ENCODE measurements around the gene TTC27.
A peak's percentile ranks its signal among the peaks of the same experiment; 100 is the strongest.

The TTC27 gene

GRCh38 chr2:32792416-32792815 is 164.6 kb downstream of the TTC27 start:
- H3K27ac ChIP-seq, result no peak overlapping the region
- ChIA-PET CTCF (no interaction called here), POLR2A (ENCODE audit: low non-redundant PET) (no interaction called here)
- TF ChIP-seq, protein P1, sequence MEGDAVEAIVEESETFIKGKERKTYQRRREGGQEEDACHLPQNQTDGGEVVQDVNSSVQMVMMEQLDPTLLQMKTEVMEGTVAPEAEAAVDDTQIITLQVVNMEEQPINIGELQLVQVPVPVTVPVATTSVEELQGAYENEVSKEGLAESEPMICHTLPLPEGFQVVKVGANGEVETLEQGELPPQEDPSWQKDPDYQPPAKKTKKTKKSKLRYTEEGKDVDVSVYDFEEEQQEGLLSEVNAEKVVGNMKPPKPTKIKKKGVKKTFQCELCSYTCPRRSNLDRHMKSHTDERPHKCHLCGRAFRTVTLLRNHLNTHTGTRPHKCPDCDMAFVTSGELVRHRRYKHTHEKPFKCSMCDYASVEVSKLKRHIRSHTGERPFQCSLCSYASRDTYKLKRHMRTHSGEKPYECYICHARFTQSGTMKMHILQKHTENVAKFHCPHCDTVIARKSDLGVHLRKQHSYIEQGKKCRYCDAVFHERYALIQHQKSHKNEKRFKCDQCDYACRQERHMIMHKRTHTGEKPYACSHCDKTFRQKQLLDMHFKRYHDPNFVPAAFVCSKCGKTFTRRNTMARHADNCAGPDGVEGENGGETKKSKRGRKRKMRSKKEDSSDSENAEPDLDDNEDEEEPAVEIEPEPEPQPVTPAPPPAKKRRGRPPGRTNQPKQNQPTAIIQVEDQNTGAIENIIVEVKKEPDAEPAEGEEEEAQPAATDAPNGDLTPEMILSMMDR (conservative IDR thresholded peaks at IDR 0.05; ENCODE audit: low read depth), result no peak
- no peak for DNase-seq (ENCODE audit: low spot score)

DNA sequence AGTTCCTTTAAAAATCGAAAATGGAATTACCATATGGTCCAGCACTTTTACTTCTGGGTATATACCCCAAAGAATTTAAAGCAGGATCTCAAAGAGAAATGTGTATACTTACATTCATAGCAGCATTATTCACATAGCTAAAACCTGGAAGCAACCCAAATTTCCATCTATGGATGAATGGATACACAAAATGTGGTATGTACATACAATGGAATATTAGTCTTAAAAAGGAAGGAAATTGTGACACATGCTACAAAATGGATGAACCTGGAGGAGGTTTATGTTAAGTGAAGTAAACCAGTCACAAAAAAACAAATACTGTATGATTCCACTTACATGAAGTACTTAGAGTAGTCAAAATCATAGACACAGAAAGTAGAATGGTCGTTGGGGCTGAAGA is 171.0 kb downstream of the TTC27 start:
- TF ChIP-seq, protein P1 (conservative IDR thresholded peaks at IDR 0.05; ENCODE audit: low read depth), result no peak
- POLR2A ChIA-PET (ENCODE audit: low non-redundant PET), result no interaction called here
- no peak for DNase-seq (ENCODE audit: low spot score)
- H3K27ac ChIP-seq, result no peak overlapping the region
- CTCF ChIA-PET, result no interaction called here

- H3K27ac ChIP-seq, result no peak overlapping the region
- no peak for DNase-seq (ENCODE audit: low spot score)
- ChIA-PET POLR2A (ENCODE audit: low non-redundant PET) (no interaction called here), CTCF (interaction anchor here (0.6 kb wide), 1 partner anchor 233 kb away, joined by 3 read pairs; no protein-coding TSS in a partner anchor)
- TF ChIP-seq, protein P1 (conservative IDR thresholded peaks at IDR 0.05; ENCODE audit: low read depth), result no peak
These were observed 173.9 kb downstream of the TTC27 start for GRCh38 chr2:32801741-32802140.

DNA sequence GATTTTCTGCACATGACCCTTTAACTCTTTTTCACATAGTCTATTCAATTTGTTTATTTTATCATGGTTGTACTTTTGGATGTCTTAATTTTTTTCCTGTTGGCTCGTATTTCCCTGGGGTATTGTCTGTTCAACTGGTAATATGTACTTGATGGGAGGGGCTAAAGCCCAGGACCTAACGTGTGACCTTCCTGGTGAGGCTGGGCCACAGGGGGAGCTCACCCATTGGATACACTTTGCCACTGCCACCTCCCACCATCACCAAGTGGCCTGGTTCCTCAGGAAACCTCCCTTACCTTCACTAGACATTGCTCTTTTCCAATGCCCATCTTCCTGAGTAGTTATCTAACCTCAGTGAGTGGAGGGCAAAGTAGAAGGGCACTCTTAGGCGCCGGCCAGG is 175.0 kb downstream of the TTC27 start:
- H3K27ac ChIP-seq, result no peak overlapping the region
- TF ChIP-seq, protein P1 (conservative IDR thresholded peaks at IDR 0.05; ENCODE audit: low read depth), result no peak
- ChIA-PET CTCF (interaction anchor here (0.5 kb wide), 1 partner anchor 231 kb away, joined by 5 read pairs; no protein-coding TSS in a partner anchor), POLR2A (ENCODE audit: low non-redundant PET) (no interaction called here)
- no peak for DNase-seq (ENCODE audit: low spot score)

DNA sequence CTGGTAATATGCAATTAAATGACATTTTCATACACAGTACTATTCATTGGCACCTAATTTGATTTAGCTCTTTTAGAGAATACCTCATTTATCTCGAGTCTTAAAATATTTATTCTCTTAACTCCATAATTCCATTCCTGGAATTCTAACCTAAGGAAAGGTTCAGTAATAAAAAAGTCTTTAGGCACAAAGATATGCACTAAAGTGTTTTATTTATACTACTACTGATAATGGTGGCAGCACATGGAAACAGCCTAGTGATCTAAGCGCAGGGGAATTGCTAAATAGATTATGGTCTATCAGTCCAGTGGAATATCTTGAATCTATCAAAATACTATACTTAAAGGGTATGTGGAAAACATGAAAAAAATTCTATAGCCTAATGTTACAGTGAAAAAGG is 176.4 kb downstream of the TTC27 start:
- TF ChIP-seq, protein P1 (conservative IDR thresholded peaks at IDR 0.05; ENCODE audit: low read depth), result no peak
- no peak overlapping the region for H3K27ac ChIP-seq
- ChIA-PET CTCF (no interaction called here), POLR2A (ENCODE audit: low non-redundant PET) (no interaction called here)
- DNase-seq (ENCODE audit: low spot score), result no peak

- ChIA-PET CTCF (interaction anchor here (0.5 to 0.7 kb wide), 2 partner anchors 29 to 265 kb away, joined by 3 read pairs; no protein-coding TSS in a partner anchor), POLR2A (ENCODE audit: low non-redundant PET) (no interaction called here)
- peak; percentile 14 for DNase-seq (ENCODE audit: low spot score)
- H3K27ac ChIP-seq, result no peak overlapping the region
- TF ChIP-seq, protein P1 (conservative IDR thresholded peaks at IDR 0.05; ENCODE audit: low read depth), result no peak
These were observed 177.6 kb downstream of the TTC27 start for GRCh38 chr2:32805104-32806095.
